Measurements from ENCODE around the gene ZBBX. TPM values are rescaled to one million over a fixed set of nuclear protein-coding genes. Genes with fewer than 3 reads are reported as not detected.

The ZBBX gene
- total and polyA plus RNA-seq, 9 of the 15 experiments (the other 6 are each of a cell fraction or from before 2014, with no cell fraction given): not detected

DNA sequence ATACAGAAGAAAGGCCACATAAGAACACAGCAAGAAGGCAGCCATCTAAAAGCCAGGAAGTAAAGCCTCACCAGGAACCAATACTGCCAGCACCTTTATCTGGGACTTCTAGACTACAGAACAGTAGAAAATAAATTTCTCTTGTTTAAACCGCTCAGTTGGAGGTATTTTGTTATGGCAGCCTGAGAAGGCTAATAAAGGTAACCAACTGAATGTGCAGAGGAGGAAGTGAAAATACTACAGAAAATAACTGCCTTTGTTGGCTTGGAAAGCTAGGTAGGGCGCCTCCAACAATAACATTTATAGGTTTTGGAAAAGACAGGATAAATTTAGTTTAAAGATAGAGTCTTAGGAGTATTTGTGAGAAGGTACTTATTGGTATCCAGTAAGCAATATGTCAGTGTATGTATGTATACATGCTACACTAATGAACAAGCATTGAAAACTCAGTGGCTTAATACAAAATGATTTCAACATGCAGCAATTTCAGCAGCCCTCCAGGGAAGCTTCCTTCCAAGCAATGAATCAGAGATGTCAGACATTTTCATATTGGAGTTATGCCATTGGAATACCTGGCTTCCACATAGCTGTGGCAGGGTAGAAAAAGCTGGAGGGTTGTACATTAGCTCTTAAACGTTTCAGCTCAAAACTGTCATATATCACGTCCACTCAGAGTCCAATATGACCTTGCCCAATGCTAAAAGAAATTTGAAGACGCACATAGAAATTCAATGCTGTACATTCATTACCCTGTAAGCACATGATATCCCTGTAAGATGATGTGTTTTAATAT is 48.9 kb downstream of the ZBBX start:
- POLR2A ChIA-PET: interaction anchor here (1.2 kb wide), 1 partner anchor 17 kb away, joined by 3 read pairs; no protein-coding TSS in a partner anchor
- Histone ChIP-seq H4K20me1 (replicated peaks; ENCODE audit: control insufficient read depth, insufficient read depth, low read length) (no peaks in the 10 kb centered on the region), H3K27me3 (ENCODE audit: control insufficient read depth in 2 of 2, insufficient read depth in 2 of 2, low read length in 2 of 2) (no peaks in the 10 kb centered on the region), H3K79me2 (ENCODE audit: control insufficient read depth, insufficient read depth, low read length) (no peaks in the 10 kb centered on the region), H3K27ac (ENCODE audit: extremely low read depth, low read depth, low read length) (no peak overlapping the region), H3K4me2 (ENCODE audit: insufficient read depth, low read length) (no peak overlapping the region), H3K9ac (ENCODE audit: insufficient read depth in 1 of 2, low read depth in 2 of 2, low read length in 2 of 2) (no peak overlapping the region), H3K9me3 (replicated peaks; ENCODE audit: control insufficient read depth, insufficient read depth, low read depth, low read length) (no peaks in the 10 kb centered on the region), H3K4me1 (replicated peaks in 1 of 2; ENCODE audit: control insufficient read depth in 2 of 2, insufficient read depth in 2 of 2, low read length in 2 of 2) (no peaks in the 10 kb centered on the region), H3K9me1 (ENCODE audit: control insufficient read depth, insufficient read depth, low read length) (no peaks in the 10 kb centered on the region), H2AFZ (ENCODE audit: low read depth, low read length) (no peak overlapping the region), H3K4me3 (no peak overlapping the region), H3K36me3 (ENCODE audit: control insufficient read depth, insufficient read depth, low read length) (no peaks in the 10 kb centered on the region)
- DNase-seq (ENCODE audit: extremely low read depth in 1 of 4, low spot score in 3 of 4) (no peak), FAIRE-seq (no peak), ATAC-seq (no peak)
- in situ Hi-C loops (cut with MboI): no loop called here
- CTCF ChIA-PET (ENCODE audit: low intra/inter-chr PET ratio): no interaction called here
- WGBS (ENCODE audit: insufficient coverage, low coverage, missing lambda C conversion rate): 0% methylated on average over 5 of the region's 5 CpGs
- BruUV-seq (replicated peaks): no TSS peak
- intact Hi-C loops (cut with micrococcal nuclease): no loop called here
- TF ChIP-seq ZNF24 (IDR thresholded peaks at IDR 0.05): no peak
- no peak for TF ChIP-seq TAF9B (IDR thresholded peaks at IDR 0.05; ENCODE audit: partially characterized antibody)
- no peak for TF ChIP-seq ZNF717 (CRISPR knock-in tag; IDR thresholded peaks at IDR 0.05)
- no peak for TF ChIP-seq XRCC3 (IDR thresholded peaks at IDR 0.05)
- no peak for TF ChIP-seq RBM22 (IDR thresholded peaks at IDR 0.05; ENCODE audit: low read depth, low read length, poor library complexity, severe bottlenecking)
- TF ChIP-seq, protein P1, sequence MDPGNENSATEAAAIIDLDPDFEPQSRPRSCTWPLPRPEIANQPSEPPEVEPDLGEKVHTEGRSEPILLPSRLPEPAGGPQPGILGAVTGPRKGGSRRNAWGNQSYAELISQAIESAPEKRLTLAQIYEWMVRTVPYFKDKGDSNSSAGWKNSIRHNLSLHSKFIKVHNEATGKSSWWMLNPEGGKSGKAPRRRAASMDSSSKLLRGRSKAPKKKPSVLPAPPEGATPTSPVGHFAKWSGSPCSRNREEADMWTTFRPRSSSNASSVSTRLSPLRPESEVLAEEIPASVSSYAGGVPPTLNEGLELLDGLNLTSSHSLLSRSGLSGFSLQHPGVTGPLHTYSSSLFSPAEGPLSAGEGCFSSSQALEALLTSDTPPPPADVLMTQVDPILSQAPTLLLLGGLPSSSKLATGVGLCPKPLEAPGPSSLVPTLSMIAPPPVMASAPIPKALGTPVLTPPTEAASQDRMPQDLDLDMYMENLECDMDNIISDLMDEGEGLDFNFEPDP (CRISPR knock-in tag; IDR thresholded peaks at IDR 0.05): no peak
- TF ChIP-seq, protein P2, sequence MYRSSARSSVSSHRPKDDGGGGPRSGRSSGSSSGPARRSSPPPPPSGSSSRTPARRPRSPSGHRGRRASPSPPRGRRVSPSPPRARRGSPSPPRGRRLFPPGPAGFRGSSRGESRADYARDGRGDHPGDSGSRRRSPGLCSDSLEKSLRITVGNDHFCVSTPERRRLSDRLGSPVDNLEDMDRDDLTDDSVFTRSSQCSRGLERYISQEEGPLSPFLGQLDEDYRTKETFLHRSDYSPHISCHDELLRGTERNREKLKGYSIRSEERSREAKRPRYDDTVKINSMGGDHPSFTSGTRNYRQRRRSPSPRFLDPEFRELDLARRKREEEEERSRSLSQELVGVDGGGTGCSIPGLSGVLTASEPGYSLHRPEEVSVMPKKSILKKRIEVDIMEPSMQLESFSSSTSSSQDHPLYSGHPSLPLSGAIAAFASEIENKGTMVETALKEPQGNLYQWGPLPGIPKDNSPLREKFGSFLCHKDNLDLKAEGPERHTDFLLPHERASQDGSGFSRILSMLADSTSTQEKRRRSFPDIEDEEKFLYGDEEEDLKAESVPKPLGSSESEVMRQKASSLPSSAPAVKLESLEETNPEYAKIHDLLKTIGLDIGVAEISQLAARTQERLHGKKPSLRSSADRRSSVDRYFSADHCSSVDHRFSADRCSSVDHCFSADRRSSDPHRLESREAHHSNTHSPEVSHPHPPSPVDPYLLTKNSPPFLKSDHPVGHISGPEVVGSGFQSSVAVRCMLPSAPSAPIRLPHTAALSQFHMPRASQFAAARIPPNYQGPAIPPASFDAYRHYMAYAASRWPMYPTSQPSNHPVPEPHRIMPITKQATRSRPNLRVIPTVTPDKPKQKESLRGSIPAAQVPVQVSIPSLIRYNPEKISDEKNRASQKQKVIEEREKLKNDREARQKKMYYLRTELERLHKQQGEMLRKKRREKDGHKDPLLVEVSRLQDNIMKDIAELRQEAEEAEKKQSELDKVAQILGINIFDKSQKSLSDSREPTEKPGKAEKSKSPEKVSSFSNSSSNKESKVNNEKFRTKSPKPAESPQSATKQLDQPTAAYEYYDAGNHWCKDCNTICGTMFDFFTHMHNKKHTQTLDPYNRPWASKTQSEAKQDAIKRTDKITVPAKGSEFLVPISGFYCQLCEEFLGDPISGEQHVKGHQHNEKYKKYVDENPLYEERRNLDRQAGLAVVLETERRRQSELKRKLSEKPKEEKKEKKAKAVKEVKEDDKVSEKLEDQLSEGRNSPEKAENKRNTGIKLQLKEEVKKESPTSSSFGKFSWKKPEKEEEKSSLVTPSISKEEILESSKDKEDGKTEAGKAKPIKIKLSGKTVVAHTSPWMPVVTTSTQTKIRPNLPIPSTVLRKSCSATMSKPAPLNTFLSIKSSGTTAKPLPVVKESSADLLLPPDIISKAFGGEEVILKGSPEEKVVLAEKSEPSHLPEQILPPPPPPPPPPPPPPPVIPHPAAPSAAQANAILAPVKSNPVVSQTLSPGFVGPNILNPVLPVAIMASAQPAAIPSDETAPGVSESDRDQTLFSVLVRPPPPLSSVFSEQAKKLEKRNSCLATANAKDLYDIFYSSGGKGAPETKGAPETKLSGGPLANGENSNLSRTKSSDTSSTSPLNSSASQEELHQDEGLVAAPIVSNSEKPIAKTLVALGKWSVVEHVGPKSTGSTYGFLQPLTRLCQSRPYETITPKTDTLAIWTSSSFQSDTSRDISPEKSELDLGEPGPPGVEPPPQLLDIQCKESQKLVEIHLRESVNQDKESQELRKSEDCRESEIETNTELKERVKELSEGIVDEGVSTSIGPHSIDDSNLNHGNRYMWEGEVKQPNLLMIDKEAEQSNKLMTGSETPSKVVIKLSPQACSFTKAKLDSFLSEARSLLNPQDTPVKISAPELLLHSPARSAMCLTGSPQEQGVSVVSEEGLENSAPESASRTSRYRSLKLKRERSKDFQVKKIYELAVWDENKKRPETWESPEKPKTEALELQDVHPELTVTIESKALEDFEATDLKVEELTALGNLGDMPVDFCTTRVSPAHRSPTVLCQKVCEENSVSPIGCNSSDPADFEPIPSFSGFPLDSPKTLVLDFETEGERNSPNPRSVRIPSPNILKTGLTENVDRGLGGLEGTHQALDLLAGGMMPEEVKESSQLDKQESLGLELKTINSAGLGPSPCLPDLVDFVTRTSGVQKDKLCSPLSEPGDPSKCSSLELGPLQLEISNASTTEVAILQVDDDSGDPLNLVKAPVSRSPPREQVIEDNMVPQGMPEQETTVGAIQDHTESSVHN (IDR thresholded peaks at IDR 0.05; ENCODE audit: borderline replicate concordance in 1 of 2, low read depth in 1 of 2): no peak
- no peak for TF ChIP-seq ZNF444 (CRISPR knock-in tag; IDR thresholded peaks at IDR 0.05)
- no peak for TF ChIP-seq ZNF408 (CRISPR knock-in tag; IDR thresholded peaks at IDR 0.05; ENCODE audit: low read depth)
- TF ChIP-seq DMBX1 (CRISPR knock-in tag; IDR thresholded peaks at IDR 0.05; ENCODE audit: borderline replicate concordance): no peak
- TF ChIP-seq YBX1 (IDR thresholded peaks at IDR 0.05): no peak
- TF ChIP-seq PHTF2 (CRISPR knock-in tag; IDR thresholded peaks at IDR 0.05): no peak
- no peak for TF ChIP-seq ZNF75A (CRISPR knock-in tag; IDR thresholded peaks at IDR 0.05)
- TF ChIP-seq PHF8 (IDR thresholded peaks at IDR 0.05; ENCODE audit: borderline replicate concordance, low read length): no peak
